ENCODE results near the gene CNTNAP5. TPM values are rescaled to one million over a fixed set of nuclear protein-coding genes. Genes with fewer than 3 reads are reported as not detected.

The CNTNAP5 gene
- total and polyA plus RNA-seq, 2 experiments from 2014 or later: 0.28 TPM; not detected in 1

DNA sequence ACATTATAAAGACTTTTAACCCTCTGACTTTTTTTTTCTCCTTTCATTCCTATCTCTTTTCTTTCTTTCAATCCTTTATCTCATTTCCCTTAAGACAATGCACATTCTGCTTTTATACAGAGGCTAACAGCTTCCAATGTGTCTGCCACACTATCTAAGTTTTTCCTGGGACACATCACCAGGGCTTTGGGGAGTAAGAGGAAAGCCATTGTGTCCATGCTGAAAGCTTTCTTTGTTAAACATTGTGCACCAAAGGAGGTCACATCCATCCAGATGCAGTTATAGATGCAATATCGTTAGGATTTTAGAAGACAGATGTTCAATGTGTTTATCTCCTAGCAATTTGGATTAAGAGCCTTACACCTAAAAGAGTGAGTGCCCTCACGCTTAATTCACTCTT is 534.1 kb downstream of the CNTNAP5 start:
- TF ChIP-seq EZH2phosphoT487 (IDR thresholded peaks at IDR 0.05; ENCODE audit: low read depth, severe bottlenecking, unreplicated experiment) (no peak), EZH2 (IDR thresholded peaks at IDR 0.05; ENCODE audit: borderline replicate concordance) (no peak), CTCF (IDR thresholded peaks at IDR 0.05; ENCODE audit: poor library complexity) (no peak)

GRCh38 chr2:124560592-124561112 is 535.6 kb downstream of the CNTNAP5 start:
- DNase-seq (ENCODE audit: low spot score): no peak
- Histone ChIP-seq H3K9me2 (replicated peaks; ENCODE audit: insufficient read depth) (no peaks in the 10 kb centered on the region), H3K4me1 (ENCODE audit: insufficient read depth) (no peaks in the 10 kb centered on the region), H3K4me3 (no peak overlapping the region), H3K36me3 (replicated peaks; ENCODE audit: insufficient read depth, low read depth) (no peaks in the 10 kb centered on the region), H3K79me2 (no peaks in the 10 kb centered on the region), H3K9me3 (ENCODE audit: low read depth) (no peaks in the 10 kb centered on the region), H3K27ac (no peak overlapping the region), H4K20me1 (ENCODE audit: insufficient read depth, poor library complexity, severe bottlenecking) (no peaks in the 10 kb centered on the region), H3K27me3 (no peaks in the 10 kb centered on the region), H3K4me2 (no peak overlapping the region), H2AFZ (no peak overlapping the region)
- no peak for TF ChIP-seq EZH2phosphoT487 (IDR thresholded peaks at IDR 0.05; ENCODE audit: low read depth, severe bottlenecking, unreplicated experiment)
- no peak for TF ChIP-seq EZH2 (IDR thresholded peaks at IDR 0.05; ENCODE audit: borderline replicate concordance)
- no peak for TF ChIP-seq CTCF (IDR thresholded peaks at IDR 0.05; ENCODE audit: poor library complexity)
- 77% methylated on average over 4 of the region's 4 CpGs for WGBS (ENCODE audit: low lambda C conversion rate, missing lambda C conversion rate)

More for the DNA sequence above, 534.1 kb downstream of the CNTNAP5 start:
- Histone ChIP-seq H3K4me3 (no peak overlapping the region), H3K27ac (no peak overlapping the region), H3K79me2 (no peaks in the 10 kb centered on the region), H3K27me3 (no peaks in the 10 kb centered on the region), H4K20me1 (ENCODE audit: insufficient read depth, poor library complexity, severe bottlenecking) (no peaks in the 10 kb centered on the region), H3K4me1 (ENCODE audit: insufficient read depth) (no peaks in the 10 kb centered on the region), H3K9me3 (ENCODE audit: low read depth) (no peaks in the 10 kb centered on the region), H3K9me2 (replicated peaks; ENCODE audit: insufficient read depth) (no peaks in the 10 kb centered on the region), H2AFZ (no peak overlapping the region), H3K4me2 (no peak overlapping the region), H3K36me3 (replicated peaks; ENCODE audit: insufficient read depth, low read depth) (no peaks in the 10 kb centered on the region)
- no peak for DNase-seq (ENCODE audit: low spot score)
- WGBS (ENCODE audit: low lambda C conversion rate, missing lambda C conversion rate): 75% methylated on average over 2 of the region's 2 CpGs

DNA sequence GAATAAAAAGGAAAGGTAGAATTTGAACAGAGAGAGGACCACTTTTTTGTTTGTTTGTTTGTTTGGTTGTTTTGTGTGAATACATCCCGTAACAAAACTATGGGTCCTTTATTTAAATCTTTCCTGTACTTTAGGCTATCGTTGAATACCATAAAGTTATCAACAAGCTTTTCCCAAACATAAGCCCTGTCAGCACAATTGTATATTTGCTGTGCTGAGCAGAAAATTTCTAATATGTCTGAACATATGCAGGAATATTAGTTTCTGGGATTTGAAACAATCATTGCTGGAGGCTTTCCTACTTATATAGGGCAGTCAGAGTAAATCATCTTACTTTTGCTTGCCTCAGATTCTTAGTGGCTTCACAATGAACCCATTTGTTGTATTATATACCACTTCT is 536.4 kb downstream of the CNTNAP5 start:
- no peak for DNase-seq (ENCODE audit: low spot score)
- WGBS (ENCODE audit: low lambda C conversion rate, missing lambda C conversion rate): 90% methylated on average over 2 of the region's 2 CpGs

More for the DNA sequence above, 536.4 kb downstream of the CNTNAP5 start:
- no peak overlapping the region for H3K27ac ChIP-seq
- TF ChIP-seq EZH2 (IDR thresholded peaks at IDR 0.05; ENCODE audit: borderline replicate concordance): no peak
- no peak for TF ChIP-seq EZH2phosphoT487 (IDR thresholded peaks at IDR 0.05; ENCODE audit: low read depth, severe bottlenecking, unreplicated experiment)
- no peak for TF ChIP-seq CTCF (IDR thresholded peaks at IDR 0.05; ENCODE audit: poor library complexity)
- no peaks in the 10 kb centered on the region for H3K9me2 ChIP-seq (replicated peaks; ENCODE audit: insufficient read depth)
- H3K9me3 ChIP-seq (ENCODE audit: low read depth): no peaks in the 10 kb centered on the region
- H2AFZ ChIP-seq: no peak overlapping the region
- no peaks in the 10 kb centered on the region for H3K4me1 ChIP-seq (ENCODE audit: insufficient read depth)
- no peak overlapping the region for H3K4me2 ChIP-seq
- H3K4me3 ChIP-seq: no peak overlapping the region
- H3K27me3 ChIP-seq: no peaks in the 10 kb centered on the region
- no peaks in the 10 kb centered on the region for H3K79me2 ChIP-seq
- H3K36me3 ChIP-seq (replicated peaks; ENCODE audit: insufficient read depth, low read depth): no peaks in the 10 kb centered on the region
- H4K20me1 ChIP-seq (ENCODE audit: insufficient read depth, poor library complexity, severe bottlenecking): no peaks in the 10 kb centered on the region
